GM12878 (cell line): ENCODE measurements around the gene ELFN2. TPM values are rescaled to one million over a fixed set of nuclear protein-coding genes. Genes with fewer than 3 reads are reported as not detected.

Experiments
- ATAC-seq: fragments of 200-7000 bp; cut with Tn5 transposase; 3 replicates; pipeline ENCODE4 v1.9.1; 2020; ENCODE audit warnings: mild to moderate bottlenecking, moderate library complexity
- BruUV-seq: library from RNA; stranded (reverse); fragments of 400-500 nt; replicated peaks from 2 replicates; lab custom pipeline; 2021; lab: Mats Ljungman, UMichigan
- CTCF ChIA-PET: fragments of 300-600 bp; sonication (Branson Sonifier 250); formaldehyde crosslinking; extraction: SDS; loops from one replicate; lab custom pipeline; 2021; ENCODE audit warnings: inconsistent platforms; lab: Yijun Ruan, JAX
- POLR2A ChIA-PET: fragments of 350-600 bp; formaldehyde crosslinking; extraction: SDS; loops from one replicate; lab custom pipeline; 2021; ENCODE audit warnings: inconsistent platforms; lab: Charles Lee
- RAD21 ChIA-PET: fragments of 300-600 bp; sonication (Branson Sonifier 250); formaldehyde crosslinking; loops from one replicate; lab custom pipeline; 2023; ENCODE audit warnings: antibody characterized with exemption; ENCODE audit not compliant: unreplicated experiment; lab: Charles Lee
- SMC1A ChIA-PET: fragments of 300-600 bp; sonication (Branson Sonifier 250); formaldehyde crosslinking; loops from one replicate; lab custom pipeline; 2023; ENCODE audit not compliant: unreplicated experiment, uncharacterized antibody; lab: Charles Lee
- DNase-seq: peaks from one replicate; pipeline ENCODE4 v3.0.0-alpha.2; 2011; ENCODE audit warnings: low read depth, low spot score
- FAIRE-seq: peaks from 3 replicates; lab custom pipeline; 2011; peaks lifted over from hg19 to GRCh38; lab: Jason Lieb, UNC
- H2AFZ ChIP-seq: 2 replicates; pipeline ENCODE4 v1.6.0; 2011; ENCODE audit warnings: low read depth, low read length, control low read depth; ENCODE audit not compliant: control insufficient read depth
- H3K27ac ChIP-seq: 2 replicates; pipeline ENCODE4 v1.5.1; 2011; ENCODE audit warnings: control low read depth; ENCODE audit not compliant: control insufficient read depth, insufficient read depth
- H3K27me3 ChIP-seq, 2 experiments: replicated peaks in 1 of 2; 2 replicates each; pipeline versions ENCODE4 v1.6.0 to v1.6.1; 2011; ENCODE audit warnings: low read length in 1 of 2; ENCODE audit not compliant: control insufficient read depth in 2 of 2, insufficient read depth in 2 of 2
- H3K36me3 ChIP-seq, 2 experiments: 2 replicates each; pipeline ENCODE4 v1.5.1; 2011; ENCODE audit warnings: low read length in 1 of 2; ENCODE audit not compliant: control insufficient read depth in 2 of 2, insufficient read depth in 2 of 2
- H3K4me1 ChIP-seq: 2 replicates; pipeline ENCODE4 v1.6.1; 2011; ENCODE audit warnings: mild to moderate bottlenecking, low read length, moderate library complexity, mixed read lengths; ENCODE audit not compliant: control insufficient read depth, insufficient read depth
- H3K4me2 ChIP-seq: 2 replicates; pipeline ENCODE4 v1.6.0; 2011; ENCODE audit warnings: control low read depth; ENCODE audit not compliant: control insufficient read depth, insufficient read depth
- H3K4me3 ChIP-seq: fragments of 200-600 bp; sonication (generic); 2 replicates; pipeline ENCODE4 v1.5.1; 2016
- H3K79me2 ChIP-seq: 2 replicates; pipeline ENCODE4 v1.6.0; 2011; ENCODE audit warnings: low read length; ENCODE audit not compliant: control insufficient read depth, insufficient read depth
- H3K9ac ChIP-seq: 2 replicates; pipeline ENCODE4 v1.8.0; 2011; ENCODE audit warnings: low read length, control low read depth, mixed read lengths; ENCODE audit not compliant: control insufficient read depth, insufficient read depth
- H3K9me3 ChIP-seq: replicated peaks from 3 replicates; pipeline ENCODE4 v1.5.1; 2011; ENCODE audit warnings: mild to moderate bottlenecking, low read length; ENCODE audit not compliant: control insufficient read depth, insufficient read depth
- H4K20me1 ChIP-seq: 2 replicates; pipeline ENCODE4 v1.6.0; 2011; ENCODE audit not compliant: control insufficient read depth, insufficient read depth
- ATF2 ChIP-seq: IDR thresholded peaks from 2 replicates; pipeline ENCODE4 v1.6.1; 2012; ENCODE audit warnings: low read length, inconsistent platforms
- BMI1 ChIP-seq: fragments of 450-650 bp; IDR thresholded peaks from 2 replicates; pipeline ENCODE4 v1.6.1; 2016; ENCODE audit warnings: mild to moderate bottlenecking, moderate library complexity, borderline replicate concordance
- CREM ChIP-seq: IDR thresholded peaks from 2 replicates; pipeline ENCODE4 v1.6.1; 2014; ENCODE audit warnings: antibody characterized with exemption, low read depth
- EED ChIP-seq: sonication (generic); IDR thresholded peaks from 2 replicates; pipeline ENCODE4 v1.6.1; 2016; ENCODE audit warnings: antibody characterized with exemption, low read depth
- FOXK2 ChIP-seq: fragments of 450-650 bp; IDR thresholded peaks from 2 replicates; pipeline ENCODE4 v1.6.1; 2017; ENCODE audit warnings: mild to moderate bottlenecking, moderate library complexity
- GABPA ChIP-seq: IDR thresholded peaks from 2 replicates; pipeline ENCODE4 v1.6.1; 2014; ENCODE audit warnings: antibody characterized with exemption, low read depth, mild to moderate bottlenecking, inconsistent platforms
- HCFC1 ChIP-seq: fragments of 150-350 bp; IDR thresholded peaks from 2 replicates; pipeline ENCODE4 v1.6.1; 2014; ENCODE audit warnings: low read length
- RAD51 ChIP-seq: fragments of 450-650 bp; IDR thresholded peaks from 2 replicates; pipeline ENCODE4 v1.6.1; 2016; ENCODE audit warnings: moderate library complexity, mild to moderate bottlenecking, inconsistent platforms
- RBBP5 ChIP-seq: fragments of 200-600 bp; sonication (generic); conservative IDR thresholded peaks from 2 replicates; pipeline ENCODE4 v1.6.1; 2016
- SUZ12 ChIP-seq: fragments of 200-600 bp; sonication (generic); IDR thresholded peaks from one replicate; pipeline ENCODE4 v1.6.1; 2018; ENCODE audit warnings: antibody characterized with exemption, mild to moderate bottlenecking; ENCODE audit not compliant: unreplicated experiment
- TCF12 ChIP-seq: IDR thresholded peaks from 2 replicates; pipeline ENCODE4 v1.6.1; 2011; ENCODE audit warnings: low read depth, mild to moderate bottlenecking, low read length
- TCF3 ChIP-seq: IDR thresholded peaks from 2 replicates; pipeline ENCODE4 v1.6.1; 2012; ENCODE audit warnings: low read depth, mild to moderate bottlenecking, low read length, borderline replicate concordance; ENCODE audit not compliant: insufficient read depth
- ZNF24 ChIP-seq: fragments of 450-650 bp; IDR thresholded peaks from 2 replicates; pipeline ENCODE4 v1.6.1; 2017; ENCODE audit warnings: antibody characterized with exemption, mild to moderate bottlenecking
- ZZZ3 ChIP-seq: IDR thresholded peaks from 2 replicates; pipeline ENCODE4 v1.6.1; 2011; ENCODE audit warnings: low read depth; ENCODE audit not compliant: control insufficient read depth, insufficient read length
- WGBS: methylation state at CpG from one replicate; pipeline ENCODE4 v1.1.6; 2016; ENCODE audit warnings: low lambda C conversion rate; ENCODE audit not compliant: insufficient replicate concordance, insufficient coverage; ENCODE audit errors: missing lambda C conversion rate; 5-methylcytosine and 5-hydroxymethylcytosine counted together
- in situ Hi-C: fragments of 300-500 bp; cut with MboI; formaldehyde crosslinking; loops from 9 replicates; pipeline ENCODE4 v1.14.3; 2018; ENCODE audit warnings: mixed read lengths
- intact Hi-C: fragments of 100-400 bp; cut with micrococcal nuclease; formaldehyde crosslinking; loops from one replicate; pipeline ENCODE4 v1.14.2; 2022; ENCODE audit not compliant: unreplicated experiment
- polyA plus RNA-seq, 11 experiments: library from polyadenylated mRNA; depleted of rRNA in 4 of 11; unstranded in 6 of 11; stranded (reverse) in 5 of 11; fragments of >200 nt; fragmentation: Nextera tagmentation in 4 of 11; fragmentation: Illumina TruSeq in 1 of 11; extraction: Ambion mirVana in 4 of 11; extraction: Trizol in 1 of 11; gene quantifications; 1 replicate in 1 of 11; 2 replicates in 10 of 11; pipeline versions ENCODE4 v1.2.1 to v1.2.3, GENCODE V29; 2011 to 2016; ENCODE audit warnings: inconsistent platforms in 2 of 11, missing spikeins in 2 of 11, low read depth in 1 of 11
- total RNA-seq, 4 experiments: library from RNA; depleted of rRNA in 3 of 4; stranded (reverse); fragments of >200 nt in 3 of 4; fragmentation: Illumina TruSeq in 1 of 4; extraction: Trizol in 1 of 4; gene quantifications; 2 replicates each; pipeline versions ENCODE4 v1.2.1 to v1.2.3, GENCODE V29; 2013 to 2021
- TF ChIP-seq, protein P1 (sequence below): IDR thresholded peaks from 2 replicates; pipeline ENCODE4 v1.6.1; 2011; ENCODE audit warnings: borderline replicate concordance, low read depth, mild to moderate bottlenecking, moderate library complexity, mixed read lengths, low read length; ENCODE audit not compliant: insufficient read depth; ENCODE audit errors: extremely low read length

Gene ELFN2
- total and polyA plus RNA-seq, 10 of the 15 experiments (the other 5 are each of a cell fraction or from before 2014, with no cell fraction given) = 0.03 to 0.05 TPM; not detected in 8

GRCh38 chr22:37445501-37445900, 18.2 kb upstream of the ELFN2 start:
- ChIA-PET CTCF (interaction anchor here (1.0 kb wide), 1 partner anchor 16 kb away, joined by 3 read pairs; no protein-coding TSS in a partner anchor), RAD21 (no interaction called here)
- intact Hi-C loops = no loop called here

GRCh38 chr22:37443977-37444376, 16.7 kb upstream of the ELFN2 start:
- WGBS = 46% methylated on average over 7 of the region's 7 CpGs
- Histone ChIP-seq H3K27me3 (no peaks in the 10 kb centered on the region; a peak in 3 of 4 replicates), H3K36me3 (no peaks in the 10 kb centered on the region), H3K27ac (no peak overlapping the region), H3K9ac (no peak overlapping the region), H3K4me2 (no peak overlapping the region), H4K20me1 (no peaks in the 10 kb centered on the region), H3K79me2 (no peaks in the 10 kb centered on the region), H3K4me3 (no peak overlapping the region), H2AFZ (no peak overlapping the region), H3K4me1 (no peaks in the 10 kb centered on the region), H3K9me3 (no peaks in the 10 kb centered on the region; the same call in 2 of the 3 replicates)
- DNase-seq (no peak), FAIRE-seq (no peak), ATAC-seq (no peak)
- ChIA-PET SMC1A (interaction anchor here (0.6 kb wide), 1 partner anchor 27 kb away, joined by 5 read pairs; no protein-coding TSS in a partner anchor), POLR2A (no interaction called here), CTCF (interaction anchor here (2.0 kb wide), 1 partner anchor 126 kb away, joined by 5 read pairs; no protein-coding TSS in a partner anchor), RAD21 (interaction anchor here (1.1 kb wide), 1 partner anchor 126 kb away, joined by 4 read pairs; no protein-coding TSS in a partner anchor)
- BruUV-seq = no TSS peak
- in situ Hi-C loops (no loop called here), intact Hi-C loops (loop anchor here (5.0 kb wide), 1 partner anchor 127 kb away; no protein-coding TSS in a partner anchor)
- TF ChIP-seq ZNF24 = no peak
- TF ChIP-seq SUZ12 = no peak
- TF ChIP-seq ATF2 = no peak
- no peak for TF ChIP-seq EED
- TF ChIP-seq, protein P1, sequence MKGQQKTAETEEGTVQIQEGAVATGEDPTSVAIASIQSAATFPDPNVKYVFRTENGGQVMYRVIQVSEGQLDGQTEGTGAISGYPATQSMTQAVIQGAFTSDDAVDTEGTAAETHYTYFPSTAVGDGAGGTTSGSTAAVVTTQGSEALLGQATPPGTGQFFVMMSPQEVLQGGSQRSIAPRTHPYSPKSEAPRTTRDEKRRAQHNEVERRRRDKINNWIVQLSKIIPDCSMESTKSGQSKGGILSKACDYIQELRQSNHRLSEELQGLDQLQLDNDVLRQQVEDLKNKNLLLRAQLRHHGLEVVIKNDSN = no peak
- no peak for TF ChIP-seq BMI1
- TF ChIP-seq GABPA = no peak
- no peak for TF ChIP-seq TCF3
- no peak for TF ChIP-seq FOXK2
- TF ChIP-seq CREM = no peak
- no peak for TF ChIP-seq ZZZ3

More at GRCh38 chr22:37445501-37445900, 18.2 kb upstream of the ELFN2 start:
- H3K4me2 ChIP-seq = no peak overlapping the region
- no peak overlapping the region for H2AFZ ChIP-seq
- H4K20me1 ChIP-seq = no peaks in the 10 kb centered on the region
- no peak overlapping the region for H3K9ac ChIP-seq
- no peaks in the 10 kb centered on the region for H3K36me3 ChIP-seq
- H3K27ac ChIP-seq = no peak overlapping the region
- FAIRE-seq (no peak), ATAC-seq (no peak), DNase-seq (no peak)
- BruUV-seq = no TSS peak
- 47% methylated on average over 8 of the region's 9 CpGs for WGBS
- no peak for TF ChIP-seq HCFC1
- no peak for TF ChIP-seq RBBP5
- TF ChIP-seq TCF12 = no peak
- no peak for TF ChIP-seq RAD51
- H3K27me3 ChIP-seq = no peaks in the 10 kb centered on the region; a peak in 1 of 4 replicates
- no peak overlapping the region for H3K4me3 ChIP-seq
- H3K79me2 ChIP-seq = no peaks in the 10 kb centered on the region
- ChIA-PET SMC1A (no interaction called here), POLR2A (interaction anchor here (0.7 kb wide), 1 partner anchor 198 kb away, joined by 6 read pairs; no protein-coding TSS in a partner anchor)
- no peaks in the 10 kb centered on the region; the same call in 2 of the 3 replicates for H3K9me3 ChIP-seq
- in situ Hi-C loops = no loop called here
- H3K4me1 ChIP-seq = no peaks in the 10 kb centered on the region
